HT1080 (cell line): ENCODE measurements around the gene OR10H3. TPM values are rescaled to one million over a fixed set of nuclear protein-coding genes. Genes with fewer than 3 reads are reported as not detected.
"Not testable (repeated sequence)": the region's sequence is repeated elsewhere in the genome, so short reads cannot be mapped to it uniquely, and the experiment has no call there.

Source experiments
- DNase-seq: peaks from one replicate; pipeline ENCODE4 v3.0.0-alpha.2; 2015; ENCODE audit warnings: low read depth
- total RNA-seq: library from RNA; depleted of rRNA; stranded (reverse); fragments of >200 nt; shearing (Covaris generic); gene quantifications from 2 replicates; pipeline ENCODE4 v1.2.3, GENCODE V29; 2014; rRNA removed

The OR10H3 gene
- total RNA-seq, 1 experiment from 2014 or later: not detected

DNA sequence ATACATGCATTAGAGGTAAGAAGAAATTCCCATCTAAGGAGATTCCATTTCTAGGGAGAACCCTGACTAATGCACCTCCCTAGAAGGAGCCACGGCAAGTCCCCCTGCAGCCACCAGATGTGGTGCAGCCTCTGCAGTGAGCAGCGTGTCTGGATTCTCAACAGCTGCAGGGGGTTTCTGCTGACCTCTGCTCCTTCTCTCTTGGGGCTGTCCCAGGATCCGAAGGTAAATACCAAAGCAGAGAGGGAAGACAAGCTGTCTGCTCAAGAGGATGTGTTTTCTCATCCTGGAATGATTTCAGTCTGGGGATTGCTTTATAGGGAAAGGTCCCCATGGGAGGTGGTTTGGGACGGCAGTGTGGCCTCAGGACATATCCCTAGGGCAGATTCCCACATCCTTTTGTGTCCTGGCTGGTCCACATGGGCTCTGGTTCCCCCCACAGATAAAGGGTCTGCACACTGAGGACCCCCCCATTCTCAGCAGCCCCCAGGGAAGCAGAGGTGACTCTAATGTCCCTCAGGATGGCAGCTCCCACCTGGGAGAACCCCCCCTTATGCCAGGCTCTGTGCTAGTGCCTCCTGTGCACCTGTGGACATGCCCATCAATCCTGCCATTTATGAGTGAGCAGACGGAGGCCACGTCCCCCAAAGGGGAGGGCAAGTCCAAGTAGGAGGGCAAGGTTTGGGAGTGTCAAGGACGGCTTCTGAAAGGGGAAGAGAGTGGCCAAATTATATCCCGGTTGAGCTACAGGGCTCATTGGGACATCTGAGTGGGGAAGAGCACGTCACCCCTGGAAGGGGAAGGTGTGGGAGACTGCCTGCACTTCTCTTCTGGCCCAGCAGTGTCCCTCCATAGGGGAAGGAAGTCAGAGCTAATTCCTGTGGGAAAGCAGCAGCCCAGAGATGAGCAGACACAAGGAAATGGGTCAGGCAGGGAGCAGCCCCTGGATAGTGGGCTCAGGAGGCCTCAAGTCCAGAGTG lies 39.5 kb downstream of the OR10H3 start:
- DNase-seq: no peak

DNA sequence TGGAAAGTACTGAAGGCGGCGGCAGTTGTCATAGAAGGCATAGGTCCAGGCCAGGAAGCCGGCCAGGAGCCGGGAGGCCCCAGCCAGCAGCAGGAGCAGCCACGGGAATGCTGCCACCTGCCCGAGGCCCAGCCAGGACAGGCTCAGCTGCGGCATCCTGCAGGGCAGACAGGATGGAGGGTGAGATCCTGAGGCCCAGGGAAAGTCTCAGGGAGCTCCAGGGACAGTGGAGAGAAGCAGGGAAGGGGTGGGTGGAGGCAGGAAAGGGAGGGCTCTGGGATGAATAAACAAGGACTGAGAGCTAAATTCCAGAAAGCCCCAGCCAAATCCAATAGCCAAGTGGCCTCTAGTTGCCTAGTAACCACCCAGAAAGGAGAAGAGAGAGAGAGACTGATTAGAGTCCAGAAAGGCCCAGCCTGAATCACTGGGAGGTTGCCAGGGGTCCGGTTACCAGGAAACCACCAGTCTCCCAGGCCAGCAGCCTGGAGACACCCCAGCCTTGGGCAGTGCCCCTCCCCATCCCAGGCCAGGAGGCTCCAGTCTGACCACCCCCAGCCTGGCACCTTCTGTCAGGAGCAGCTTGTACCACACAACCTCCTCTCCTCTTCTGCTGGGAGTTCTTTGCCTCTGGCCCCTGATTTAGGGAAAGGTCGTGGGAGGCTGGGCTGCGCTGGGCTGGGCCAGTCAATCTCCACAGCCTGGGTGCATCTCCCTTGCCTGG lies 42.1 kb downstream of the OR10H3 start:
- DNase-seq: peak; percentile 55

DNA sequence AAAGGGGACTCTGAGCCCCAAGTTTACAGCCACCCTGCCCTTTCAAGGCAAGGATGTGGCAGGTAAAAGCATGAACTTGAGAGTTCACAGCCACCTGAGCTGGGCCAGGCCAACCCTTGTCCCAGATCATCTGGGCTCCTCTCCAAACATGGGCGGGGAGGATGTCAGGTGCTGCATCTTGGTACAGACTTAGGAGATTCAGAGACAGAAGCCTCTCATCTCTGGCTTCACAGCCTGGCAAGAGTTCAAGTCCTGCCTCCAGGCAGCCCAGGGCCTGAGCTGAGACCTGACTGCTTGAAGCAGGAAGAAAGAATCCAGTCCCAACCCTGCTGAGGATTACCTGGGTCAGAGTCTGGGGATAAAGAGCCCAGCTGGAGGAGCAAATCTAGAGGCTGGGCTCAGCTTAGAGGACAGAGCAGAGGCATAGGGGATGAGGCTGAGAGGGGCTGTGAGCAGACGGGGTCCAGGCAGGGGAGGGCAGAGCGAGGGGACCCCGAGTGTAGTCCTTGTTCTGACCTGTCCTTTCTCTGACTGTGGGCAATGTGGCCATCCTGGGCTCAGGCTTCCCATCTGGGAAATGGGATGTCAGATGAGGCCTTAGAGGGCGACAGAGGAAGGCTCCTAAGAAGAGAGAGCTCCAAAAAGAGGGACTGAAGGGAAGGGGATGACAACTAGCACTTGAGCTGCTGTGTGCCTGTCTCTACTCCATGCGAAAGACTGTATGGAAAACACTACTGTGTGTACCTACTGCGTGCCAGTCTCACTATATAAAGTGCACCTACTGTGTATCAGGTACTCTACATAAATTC lies 43.0 kb downstream of the OR10H3 start:
- DNase-seq: no peak

DNA sequence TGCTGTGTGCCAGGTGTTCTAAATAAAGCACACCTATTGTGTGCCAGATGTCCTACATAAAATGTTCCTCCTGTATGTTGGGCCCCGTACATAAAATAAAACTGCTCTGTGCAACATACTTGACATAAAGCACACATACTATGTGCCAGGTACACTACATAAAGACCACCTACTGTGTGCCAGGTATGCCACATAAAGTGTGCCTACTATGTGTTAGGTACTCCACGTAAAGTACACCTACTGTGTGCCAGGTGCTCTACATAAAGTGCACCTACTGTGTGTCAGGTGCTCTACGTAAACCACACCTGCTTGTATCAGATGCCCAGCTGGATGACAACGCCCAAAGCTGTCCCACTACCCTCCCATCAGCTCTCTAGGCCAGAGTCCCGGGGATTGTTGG lies 43.9 kb downstream of the OR10H3 start:
- no peak for DNase-seq

DNA sequence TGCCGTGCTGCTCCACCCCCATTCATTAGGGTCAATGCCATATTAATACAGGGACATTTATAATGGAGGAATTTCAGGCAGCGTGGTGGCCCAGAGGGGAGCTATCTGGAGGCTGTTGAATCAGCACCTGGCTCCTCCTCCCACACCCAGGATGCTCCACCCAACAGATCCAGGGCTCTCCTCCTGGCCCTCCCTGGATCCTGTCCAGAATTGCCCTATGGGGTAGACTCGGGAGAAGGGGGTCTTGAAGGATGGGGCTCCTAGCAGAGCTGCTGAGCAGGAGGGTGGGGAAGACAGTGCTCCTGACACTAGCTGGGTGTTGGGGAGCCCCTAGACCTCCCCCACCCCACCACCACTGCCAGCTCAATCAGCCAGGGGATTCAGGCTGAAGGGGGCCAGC lies 44.4 kb downstream of the OR10H3 start:
- no peak for DNase-seq

DNA sequence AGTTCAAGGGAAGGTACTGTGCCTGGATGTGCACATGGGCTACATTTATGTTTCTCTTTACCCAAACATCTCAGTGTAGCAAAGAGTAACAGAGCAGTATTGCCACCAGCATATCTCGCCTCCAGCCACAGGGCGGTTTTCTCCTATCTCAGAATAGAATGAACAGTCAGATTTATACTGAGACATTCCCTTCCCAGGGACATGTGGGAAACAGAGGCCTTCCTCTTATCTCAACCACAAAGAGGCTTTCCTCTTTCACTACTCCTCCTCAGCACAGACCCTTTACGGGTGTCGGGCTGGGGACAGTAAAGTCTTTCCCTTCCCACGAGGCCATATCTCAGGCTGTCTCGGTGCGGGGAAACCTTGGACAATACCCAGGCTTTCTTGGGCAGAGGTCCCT lies 45.1 kb downstream of the OR10H3 start:
- not testable (repeated sequence) for DNase-seq

DNA sequence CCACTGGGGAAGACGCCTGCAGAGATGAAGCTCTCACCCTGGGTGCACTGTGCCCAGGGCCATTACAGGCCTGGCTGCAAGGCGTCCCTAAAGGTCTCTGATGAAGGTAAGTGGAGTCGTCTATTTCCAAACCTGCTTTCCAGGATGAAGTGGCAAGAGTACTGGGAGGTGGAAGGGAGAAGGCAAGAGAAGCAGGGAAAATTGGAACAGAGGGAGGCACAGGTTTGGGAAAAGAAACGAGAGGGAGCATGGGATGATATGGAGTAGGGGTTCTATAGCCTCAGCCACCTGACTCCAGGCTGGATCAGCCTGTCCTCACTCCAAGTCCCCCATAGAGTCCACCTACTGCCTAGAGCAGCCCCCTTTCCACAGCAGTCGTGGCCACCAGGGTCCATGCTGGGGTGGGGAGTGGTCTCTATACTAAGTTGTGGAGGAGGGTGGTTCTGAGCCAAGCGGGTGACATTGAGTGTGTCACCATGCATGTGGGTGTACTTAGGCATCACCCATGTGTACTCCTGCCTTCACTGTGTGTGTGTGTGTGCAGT lies 49.9 kb downstream of the OR10H3 start, which contains the start of gene OR10H5:
OR10H5 (plus strand) TSS at position 51 of the 545 bp plus-strand sequence. CDS start 6,388 bp downstream, outside the sequence.
- no peak for DNase-seq

DNA sequence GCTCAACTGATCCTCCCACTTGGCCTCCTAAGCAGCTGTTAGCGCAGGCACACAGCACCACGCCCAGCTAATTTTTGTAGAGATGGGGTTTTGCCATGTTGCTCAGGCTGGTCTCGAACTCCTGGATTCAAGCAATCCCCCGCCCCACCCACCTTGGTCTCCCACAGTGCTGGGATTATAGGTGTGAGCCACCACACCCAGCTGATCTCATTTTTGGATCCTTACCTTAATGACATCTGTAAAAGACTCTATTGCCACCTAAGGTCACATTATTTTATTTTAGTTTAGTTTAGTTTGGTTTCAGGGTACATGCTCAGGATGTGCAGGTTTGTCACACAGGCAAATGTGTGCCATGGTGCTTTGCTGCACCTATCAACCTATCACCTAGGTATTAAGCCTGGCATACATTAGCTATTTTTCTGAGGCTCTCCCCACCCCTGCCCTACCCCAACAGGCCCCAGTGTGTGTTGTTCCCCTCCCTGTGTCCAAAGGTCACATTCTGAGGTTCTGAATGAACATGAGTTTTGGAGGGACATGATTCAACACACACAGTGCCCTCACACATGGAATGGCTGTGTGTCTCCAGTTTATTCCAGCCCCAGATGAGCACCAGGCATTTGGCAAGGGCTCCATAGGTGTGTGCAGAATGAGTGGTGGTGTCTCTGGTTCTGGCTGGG lies 50.9 kb downstream of the OR10H3 start:
- no peak for DNase-seq

DNA sequence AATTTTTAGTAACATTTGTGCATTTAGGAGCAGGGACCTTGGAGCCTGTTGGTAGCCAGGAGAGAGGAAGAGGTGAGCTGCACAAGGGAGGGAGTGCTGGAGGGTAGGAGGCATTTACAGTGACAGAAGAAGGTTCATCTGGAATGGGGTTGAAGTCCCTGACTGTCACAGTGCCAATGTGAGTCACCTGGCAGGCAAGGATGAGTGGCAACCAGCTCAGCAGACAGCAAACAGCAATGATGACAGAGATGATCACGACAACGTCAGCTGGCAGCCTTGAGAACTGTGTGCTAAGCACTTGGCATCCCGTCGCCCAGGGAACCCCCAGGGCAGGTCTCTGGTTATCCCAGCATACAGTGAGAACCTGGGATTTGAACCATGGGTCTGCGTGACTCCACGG lies 52.3 kb downstream of the OR10H3 start:
- DNase-seq: no peak

Other genes with a start within 250 kb of the OR10H3 start
- not detected in 2 replicates for gene CYP4F22, start 229.5 kb upstream of the OR10H3 start, total RNA-seq
- not detected in 2 replicates for gene CYP4F8, start 122.8 kb upstream of the OR10H3 start, total RNA-seq
- gene CYP4F3, start 97.1 kb upstream of the OR10H3 start, total RNA-seq: 0.10 and 0.11 TPM in 2 replicates
- not detected in 2 replicates for gene CYP4F12, start 64.9 kb upstream of the OR10H3 start, total RNA-seq
- not detected in 2 replicates for gene OR10H2, start 10.0 kb upstream of the OR10H3 start, total RNA-seq
- gene OR10H5, start 49.7 kb downstream of the OR10H3 start, total RNA-seq: not detected in 2 replicates
- not detected in 2 replicates for gene OR10H1, start 77.7 kb downstream of the OR10H3 start, total RNA-seq
- 0.30 and 0.63 TPM in 2 replicates for gene CYP4F2, start 160.1 kb downstream of the OR10H3 start, total RNA-seq
- gene CYP4F11, start 196.5 kb downstream of the OR10H3 start, total RNA-seq: 0.03 TPM in 1 of 2 replicates, not detected in the other
- gene OR10H4, start 211.0 kb downstream of the OR10H3 start, total RNA-seq: not detected in 2 replicates